ENCODE data around the gene APOBR. TPM values are rescaled to one million over a fixed set of nuclear protein-coding genes. Genes with fewer than 3 reads are reported as not detected.

Gene APOBR
- total and polyA plus RNA-seq, 9 of the 15 experiments (the other 6 are each of a cell fraction or from before 2014, with no cell fraction given) = 0.08 to 6.1 (median 2.8) TPM; not detected in 1

DNA sequence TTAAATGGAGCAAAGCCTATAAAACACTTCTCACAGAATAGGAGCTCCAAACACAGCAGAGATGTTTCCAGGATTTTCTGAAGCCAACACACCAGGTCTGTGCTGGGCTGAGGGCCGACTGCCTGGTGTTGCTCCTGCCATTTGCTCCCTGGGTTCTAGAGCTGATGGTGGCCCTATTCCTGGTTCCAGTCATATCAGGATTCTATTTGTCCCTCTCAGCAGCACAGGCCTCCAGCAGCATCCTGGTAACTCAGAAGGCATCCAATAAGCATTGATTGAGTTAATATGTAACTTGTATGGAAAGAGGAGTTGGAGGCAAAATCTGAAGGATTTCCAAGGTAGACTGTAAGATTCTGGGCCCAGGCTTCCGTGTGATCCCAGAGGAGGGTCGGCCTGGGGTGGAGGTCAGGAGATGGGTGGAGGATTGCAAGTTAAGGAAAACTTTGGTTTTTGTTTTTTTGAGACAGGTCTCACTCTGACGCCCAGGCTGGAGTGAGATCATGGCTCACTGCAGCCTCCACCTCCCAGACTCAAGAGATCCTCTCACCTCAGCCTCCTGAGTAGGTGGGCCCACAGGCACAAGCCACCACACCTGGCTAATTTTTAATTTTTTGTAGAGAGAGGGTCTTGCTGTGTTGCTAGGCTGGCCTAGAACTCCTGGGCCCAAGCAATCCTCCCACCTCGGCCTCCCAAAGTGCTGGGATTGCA is 38.7 kb downstream of the APOBR start:
- intact Hi-C loops (cut with micrococcal nuclease) (no loop called here), in situ Hi-C loops (cut with MboI) (loop anchor here (25.0 kb wide), 2 partner anchors 179 to 954 kb away; partner anchors contain the start of gene EIF3C)
- no peaks in the 10 kb centered on the region for H3K9me3 ChIP-seq (replicated peaks; ENCODE audit: control insufficient read depth, insufficient read depth, low read depth, low read length)
- POLR2A ChIA-PET = interaction anchor here (0.7 to 1.1 kb wide), 2 partner anchors 17 to 1257 kb away, joined by 3 read pairs; no protein-coding TSS in a partner anchor
- no peak overlapping the region for H3K4me3 ChIP-seq
- CTCF ChIA-PET (ENCODE audit: low intra/inter-chr PET ratio) = no interaction called here
- H4K20me1 ChIP-seq (replicated peaks; ENCODE audit: control insufficient read depth, insufficient read depth, low read length) = no peaks in the 10 kb centered on the region
- H3K36me3 ChIP-seq (ENCODE audit: control insufficient read depth, insufficient read depth, low read length) = no peaks in the 10 kb centered on the region
- TF ChIP-seq NFYB (IDR thresholded peaks at IDR 0.05; ENCODE audit: extremely low read depth, insufficient read length) = no peak
- TF ChIP-seq NFRKB (IDR thresholded peaks at IDR 0.05; ENCODE audit: low read depth) = no peak
- no peak for TF ChIP-seq KHSRP (IDR thresholded peaks at IDR 0.05)
- TF ChIP-seq DPF2 (IDR thresholded peaks at IDR 0.05) = no peak
- no peak for TF ChIP-seq TEAD2 (tag; IDR thresholded peaks at IDR 0.05)
- H3K27ac ChIP-seq (ENCODE audit: extremely low read depth, low read depth, low read length) = no peak overlapping the region
- H3K4me2 ChIP-seq (ENCODE audit: insufficient read depth, low read length) = no peak overlapping the region
- FAIRE-seq = no peak
- H3K79me2 ChIP-seq (ENCODE audit: control insufficient read depth, insufficient read depth, low read length) = no peaks in the 10 kb centered on the region
- H3K4me1 ChIP-seq (replicated peaks in 1 of 2; ENCODE audit: control insufficient read depth in 2 of 2, insufficient read depth in 2 of 2, low read length in 2 of 2) = peaks cover 5 to 7% of the 10 kb centered on the region in 2 experiments; a peak in 3 of 5 replicates
- H3K9me1 ChIP-seq (ENCODE audit: control insufficient read depth, insufficient read depth, low read length) = no peaks in the 10 kb centered on the region
- DNase-seq (ENCODE audit: extremely low read depth in 1 of 4, low spot score in 3 of 4) = no peak
- no peak overlapping the region for H3K9ac ChIP-seq (ENCODE audit: insufficient read depth in 1 of 2, low read depth in 2 of 2, low read length in 2 of 2)
- BruUV-seq (replicated peaks) = no TSS peak
- WGBS (ENCODE audit: insufficient coverage, low coverage, missing lambda C conversion rate) = 49% methylated on average over 5 of the region's 5 CpGs
- no peak overlapping the region for H2AFZ ChIP-seq (ENCODE audit: low read depth, low read length)
- no peaks in the 10 kb centered on the region for H3K27me3 ChIP-seq (ENCODE audit: control insufficient read depth in 2 of 2, insufficient read depth in 2 of 2, low read length in 2 of 2)
- no peak for ATAC-seq
